GM12874 (cell line): Measurements from ENCODE around the gene SLC44A5.

Experiments used
- CTCF ChIP-seq: IDR thresholded peaks from 2 replicates; pipeline ENCODE4 v1.5.1; 2011; ENCODE audit warnings: low read depth, mild to moderate bottlenecking, control low read depth, low read length, moderate library complexity; ENCODE audit not compliant: insufficient read depth

The SLC44A5 gene

GRCh38 chr1:75316230-75316629 lies 294.7 kb downstream of the SLC44A5 start:
- no peak for TF ChIP-seq CTCF

- no peak for TF ChIP-seq CTCF
These were observed 298.3 kb downstream of the SLC44A5 start for GRCh38 chr1:75312620-75313019.

GRCh38 chr1:75310067-75310466 lies 300.8 kb downstream of the SLC44A5 start:
- no peak for TF ChIP-seq CTCF

GRCh38 chr1:75308365-75308764 lies 302.5 kb downstream of the SLC44A5 start:
- TF ChIP-seq CTCF: no peak

GRCh38 chr1:75305061-75305460 lies 305.9 kb downstream of the SLC44A5 start:
- TF ChIP-seq CTCF: no peak

GRCh38 chr1:75293270-75293669 lies 317.6 kb downstream of the SLC44A5 start:
- no peak for TF ChIP-seq CTCF

- no peak for TF ChIP-seq CTCF
These were observed 318.9 kb downstream of the SLC44A5 start for GRCh38 chr1:75292013-75292412.

- no peak for TF ChIP-seq CTCF
These were observed 334.5 kb downstream of the SLC44A5 start for GRCh38 chr1:75276385-75276784.
